HL-60 (cell line): ENCODE results near the gene MLC1.

Source experiments
- DNase-seq, 2 experiments: peaks; one replicate each; pipeline ENCODE4 v3.0.0-alpha.2; 2010 to 2020; ENCODE audit warnings: low read depth in 1 of 2, low spot score in 1 of 2
- H3K27ac ChIP-seq: fragments of 250-450 bp; sonication (Bioruptor Pico); replicated peaks from 2 replicates; pipeline ENCODE4 v1.5.1; 2020; ENCODE audit warnings: mild to moderate bottlenecking, moderate library complexity
- H3K27me3 ChIP-seq: fragments of 250-450 bp; sonication (Bioruptor Pico); 2 replicates; pipeline ENCODE4 v1.5.1; 2021; ENCODE audit warnings: mild to moderate bottlenecking, moderate library complexity; ENCODE audit not compliant: insufficient read depth, poor library complexity, severe bottlenecking
- H3K4me3 ChIP-seq: replicated peaks from 2 replicates; pipeline ENCODE4 v1.5.1; 2011; ENCODE audit warnings: mild to moderate bottlenecking, control low read depth, low read length; ENCODE audit not compliant: insufficient read depth
- CTCF ChIP-seq: IDR thresholded peaks from one replicate; pipeline ENCODE4 v1.5.1; 2011; ENCODE audit warnings: low read length, control low read depth, inconsistent platforms; ENCODE audit not compliant: insufficient read depth
- GABPA ChIP-seq: IDR thresholded peaks from 2 replicates; pipeline ENCODE4 v1.6.1; 2012; ENCODE audit warnings: low read depth
- POLR2AphosphoS5 ChIP-seq: IDR thresholded peaks from 2 replicates; pipeline ENCODE4 v1.6.1; 2012; ENCODE audit warnings: low read depth
- REST ChIP-seq: IDR thresholded peaks from 2 replicates; pipeline ENCODE4 v1.6.1; 2012; ENCODE audit warnings: low read depth; ENCODE audit not compliant: insufficient replicate concordance
- SPI1 ChIP-seq: IDR thresholded peaks from 2 replicates; pipeline ENCODE4 v1.6.1; 2012; ENCODE audit warnings: low read depth, mild to moderate bottlenecking, borderline replicate concordance

MLC1 gene

GRCh38 chr22:50051930-50052329 is 33.3 kb downstream of the MLC1 start:
- H3K4me3 ChIP-seq: no peak overlapping the region
- TF ChIP-seq REST: no peak
- no peak for TF ChIP-seq POLR2AphosphoS5
- TF ChIP-seq GABPA: no peak
- TF ChIP-seq SPI1: no peak
- TF ChIP-seq CTCF: no peak
- H3K27ac ChIP-seq: no peak overlapping the region
- DNase-seq: no peak
- H3K27me3 ChIP-seq: no peaks in the 10 kb centered on the region

GRCh38 chr22:50049299-50050195 is 35.7 kb downstream of the MLC1 start:
- Histone ChIP-seq H3K4me3 (no peak overlapping the region), H3K27ac (no peak overlapping the region), H3K27me3 (peaks cover 9% of the 10 kb centered on the region)
- TF ChIP-seq CTCF (no peak), POLR2AphosphoS5 (no peak), SPI1 (no peak), GABPA (no peak), REST (no peak)
- no peak for DNase-seq

- DNase-seq: no peak
- no peak overlapping the region for H3K27ac ChIP-seq
- TF ChIP-seq REST (no peak), SPI1 (no peak), CTCF (no peak), GABPA (no peak), POLR2AphosphoS5 (no peak)
- H3K27me3 ChIP-seq: peaks cover 12% of the 10 kb centered on the region
- H3K4me3 ChIP-seq: no peak overlapping the region
Measured at GRCh38 chr22:50048836-50049235, 36.4 kb downstream of the MLC1 start.
